GM12878 (cell line): ENCODE data around the gene DYNLT2B. TPM values are rescaled to one million over a fixed set of nuclear protein-coding genes. Genes with fewer than 3 reads are reported as not detected.

Experiments used
- ATAC-seq: fragments of 200-7000 bp; cut with Tn5 transposase; 3 replicates; pipeline ENCODE4 v1.9.1; 2020; ENCODE audit warnings: mild to moderate bottlenecking, moderate library complexity
- BruUV-seq: library from RNA; stranded (reverse); fragments of 400-500 nt; replicated peaks from 2 replicates; lab custom pipeline; 2021; lab: Mats Ljungman, UMichigan
- CTCF ChIA-PET: fragments of 300-600 bp; sonication (Branson Sonifier 250); formaldehyde crosslinking; extraction: SDS; loops from one replicate; lab custom pipeline; 2021; ENCODE audit warnings: inconsistent platforms; lab: Yijun Ruan, JAX
- POLR2A ChIA-PET: fragments of 350-600 bp; formaldehyde crosslinking; extraction: SDS; loops from one replicate; lab custom pipeline; 2021; ENCODE audit warnings: inconsistent platforms; lab: Charles Lee
- RAD21 ChIA-PET: fragments of 300-600 bp; sonication (Branson Sonifier 250); formaldehyde crosslinking; loops from one replicate; lab custom pipeline; 2023; ENCODE audit warnings: antibody characterized with exemption; ENCODE audit not compliant: unreplicated experiment; lab: Charles Lee
- SMC1A ChIA-PET: fragments of 300-600 bp; sonication (Branson Sonifier 250); formaldehyde crosslinking; loops from one replicate; lab custom pipeline; 2023; ENCODE audit not compliant: unreplicated experiment, uncharacterized antibody; lab: Charles Lee
- DNase-seq: peaks from one replicate; pipeline ENCODE4 v3.0.0-alpha.2; 2011; ENCODE audit warnings: low read depth, low spot score
- FAIRE-seq: peaks from 3 replicates; lab custom pipeline; 2011; peaks lifted over from hg19 to GRCh38; lab: Jason Lieb, UNC
- H2AFZ ChIP-seq: 2 replicates; pipeline ENCODE4 v1.6.0; 2011; ENCODE audit warnings: low read depth, low read length, control low read depth; ENCODE audit not compliant: control insufficient read depth
- H3K27ac ChIP-seq: 2 replicates; pipeline ENCODE4 v1.5.1; 2011; ENCODE audit warnings: control low read depth; ENCODE audit not compliant: control insufficient read depth, insufficient read depth
- H3K27me3 ChIP-seq, 2 experiments: replicated peaks in 1 of 2; 2 replicates each; pipeline versions ENCODE4 v1.6.0 to v1.6.1; 2011; ENCODE audit warnings: low read length in 1 of 2; ENCODE audit not compliant: control insufficient read depth in 2 of 2, insufficient read depth in 2 of 2
- H3K36me3 ChIP-seq, 2 experiments: 2 replicates each; pipeline ENCODE4 v1.5.1; 2011; ENCODE audit warnings: low read length in 1 of 2; ENCODE audit not compliant: control insufficient read depth in 2 of 2, insufficient read depth in 2 of 2
- H3K4me1 ChIP-seq: 2 replicates; pipeline ENCODE4 v1.6.1; 2011; ENCODE audit warnings: mild to moderate bottlenecking, low read length, moderate library complexity, mixed read lengths; ENCODE audit not compliant: control insufficient read depth, insufficient read depth
- H3K4me2 ChIP-seq: 2 replicates; pipeline ENCODE4 v1.6.0; 2011; ENCODE audit warnings: control low read depth; ENCODE audit not compliant: control insufficient read depth, insufficient read depth
- H3K4me3 ChIP-seq: fragments of 200-600 bp; sonication (generic); 2 replicates; pipeline ENCODE4 v1.5.1; 2016
- H3K79me2 ChIP-seq: 2 replicates; pipeline ENCODE4 v1.6.0; 2011; ENCODE audit warnings: low read length; ENCODE audit not compliant: control insufficient read depth, insufficient read depth
- H3K9ac ChIP-seq: 2 replicates; pipeline ENCODE4 v1.8.0; 2011; ENCODE audit warnings: low read length, control low read depth, mixed read lengths; ENCODE audit not compliant: control insufficient read depth, insufficient read depth
- H3K9me3 ChIP-seq: replicated peaks from 3 replicates; pipeline ENCODE4 v1.5.1; 2011; ENCODE audit warnings: mild to moderate bottlenecking, low read length; ENCODE audit not compliant: control insufficient read depth, insufficient read depth
- H4K20me1 ChIP-seq: 2 replicates; pipeline ENCODE4 v1.6.0; 2011; ENCODE audit not compliant: control insufficient read depth, insufficient read depth
- E2F4 ChIP-seq: IDR thresholded peaks from 2 replicates; pipeline ENCODE4 v1.6.1; 2012; ENCODE audit warnings: low read depth, low read length, improper control_type of control experiment
- GATAD2B ChIP-seq: fragments of 450-650 bp; conservative IDR thresholded peaks from 2 replicates; pipeline ENCODE4 v1.6.1; 2017; ENCODE audit warnings: low read depth, mild to moderate bottlenecking, moderate library complexity
- HDGF ChIP-seq: fragments of 450-650 bp; IDR thresholded peaks from 2 replicates; pipeline ENCODE4 v1.6.1; 2016; ENCODE audit warnings: antibody characterized with exemption
- LARP7 ChIP-seq: fragments of 450-650 bp; IDR thresholded peaks from 2 replicates; pipeline ENCODE4 v1.6.1; 2017; ENCODE audit warnings: mild to moderate bottlenecking
- POLR2A ChIP-seq: IDR thresholded peaks from 2 replicates; pipeline ENCODE4 v1.6.1; 2011; ENCODE audit warnings: low read depth, mild to moderate bottlenecking, low read length
- STAT3 ChIP-seq: IDR thresholded peaks from 2 replicates; pipeline ENCODE4 v1.6.1; 2011; ENCODE audit warnings: low read depth, low read length, improper control_type of control experiment
- USF1 ChIP-seq: IDR thresholded peaks from 2 replicates; pipeline ENCODE4 v1.6.1; 2011; ENCODE audit warnings: borderline replicate concordance, low read depth, mild to moderate bottlenecking, moderate library complexity, mixed read lengths, low read length; ENCODE audit not compliant: insufficient read depth; ENCODE audit errors: extremely low read length
- WGBS: methylation state at CpG from one replicate; pipeline ENCODE4 v1.1.6; 2016; ENCODE audit warnings: low lambda C conversion rate; ENCODE audit not compliant: insufficient replicate concordance, insufficient coverage; ENCODE audit errors: missing lambda C conversion rate; 5-methylcytosine and 5-hydroxymethylcytosine counted together
- in situ Hi-C: fragments of 300-500 bp; cut with MboI; formaldehyde crosslinking; loops from 9 replicates; pipeline ENCODE4 v1.14.3; 2018; ENCODE audit warnings: mixed read lengths
- intact Hi-C: fragments of 100-400 bp; cut with micrococcal nuclease; formaldehyde crosslinking; loops from one replicate; pipeline ENCODE4 v1.14.2; 2022; ENCODE audit not compliant: unreplicated experiment
- polyA plus RNA-seq, 11 experiments: library from polyadenylated mRNA; depleted of rRNA in 4 of 11; unstranded in 6 of 11; stranded (reverse) in 5 of 11; fragments of >200 nt; fragmentation: Nextera tagmentation in 4 of 11; fragmentation: Illumina TruSeq in 1 of 11; extraction: Ambion mirVana in 4 of 11; extraction: Trizol in 1 of 11; gene quantifications; 1 replicate in 1 of 11; 2 replicates in 10 of 11; pipeline versions ENCODE4 v1.2.1 to v1.2.3, GENCODE V29; 2011 to 2016; ENCODE audit warnings: inconsistent platforms in 2 of 11, missing spikeins in 2 of 11, low read depth in 1 of 11
- total RNA-seq, 4 experiments: library from RNA; depleted of rRNA in 3 of 4; stranded (reverse); fragments of >200 nt in 3 of 4; fragmentation: Illumina TruSeq in 1 of 4; extraction: Trizol in 1 of 4; gene quantifications; 2 replicates each; pipeline versions ENCODE4 v1.2.1 to v1.2.3, GENCODE V29; 2013 to 2021

Gene DYNLT2B
- total and polyA plus RNA-seq, 10 of the 15 experiments (the other 5 are each of a cell fraction or from before 2014, with no cell fraction given): 8.6 to 89.7 (median 21.9) TPM

- Histone ChIP-seq H3K9ac (no peak overlapping the region), H3K4me1 (no peaks in the 10 kb centered on the region), H2AFZ (no peak overlapping the region), H3K4me2 (no peak overlapping the region), H3K79me2 (no peaks in the 10 kb centered on the region), H3K27me3 (no peaks in the 10 kb centered on the region), H3K27ac (no peak overlapping the region), H4K20me1 (no peaks in the 10 kb centered on the region), H3K4me3 (no peak overlapping the region), H3K9me3 (no peaks in the 10 kb centered on the region), H3K36me3 (peaks cover 5 to 26% of the 10 kb centered on the region in 2 experiments)
- CTCF ChIA-PET: interaction anchor here (1.0 kb wide), 1 partner anchor 51 kb away, joined by 3 read pairs; no protein-coding TSS in a partner anchor
- no peak for DNase-seq
- SMC1A ChIA-PET: interaction anchor here (1.2 kb wide), 1 partner anchor 167 kb away, joined by 3 read pairs; no protein-coding TSS in a partner anchor
- intact Hi-C loops: no loop called here
- in situ Hi-C loops: no loop called here
- no peak for TF ChIP-seq E2F4
- no peak for TF ChIP-seq USF1
- no peak for TF ChIP-seq POLR2A
- TF ChIP-seq GATAD2B: no peak
- TF ChIP-seq LARP7: no peak
- no peak for TF ChIP-seq HDGF
- TF ChIP-seq STAT3: no peak
- POLR2A ChIA-PET: no interaction called here
- RAD21 ChIA-PET: no interaction called here
- BruUV-seq: no TSS peak
- no peak for ATAC-seq
- no peak for FAIRE-seq
- 98% methylated on average over 4 of the region's 4 CpGs for WGBS
These were observed 38.5 kb upstream of the DYNLT2B start for GRCh38 chr3:196356556-196356955.
